Suprapubic skin (tissue), 4 donors: ENCODE measurements around the gene VMO1. TPM values are rescaled to one million over a fixed set of nuclear protein-coding genes. Genes with fewer than 3 reads are reported as not detected.

Experiments used
- DNase-seq, 2 donors: peaks; one replicate each; pipeline ENCODE4 v3.0.0-alpha.2; 2019; ENCODE audit warnings: low spot score in 2 of 2
- H3K27ac ChIP-seq: fragments of 200-600 bp; sonication (generic); one replicate; pipeline ENCODE4 v1.5.1; 2019
- H3K27me3 ChIP-seq: fragments of 200-600 bp; sonication (generic); one replicate; pipeline ENCODE4 v1.5.1; 2019
- H3K36me3 ChIP-seq: fragments of 200-600 bp; sonication (generic); one replicate; pipeline ENCODE4 v1.5.1; 2019
- H3K4me1 ChIP-seq: fragments of 200-600 bp; sonication (generic); one replicate; pipeline ENCODE4 v1.5.1; 2019
- H3K4me3 ChIP-seq: fragments of 200-600 bp; sonication (generic); one replicate; pipeline ENCODE4 v1.5.1; 2019; ENCODE audit warnings: mild to moderate bottlenecking
- H3K9me3 ChIP-seq: fragments of 200-600 bp; sonication (generic); one replicate; pipeline ENCODE4 v1.5.1; 2019
- EP300 ChIP-seq: sonication (generic); formaldehyde crosslinking; IDR thresholded peaks from one replicate; pipeline ENCODE4 v1.6.1; 2017; ENCODE audit warnings: antibody characterized with exemption
- POLR2A ChIP-seq, 2 donors: fragments of 450-650 bp; IDR thresholded peaks; one replicate each; pipeline ENCODE4 v1.6.1; 2017; ENCODE audit warnings: antibody characterized with exemption in 2 of 2, mild to moderate bottlenecking in 2 of 2, moderate library complexity in 2 of 2
- POLR2AphosphoS5 ChIP-seq, 3 donors: sonication (generic); formaldehyde crosslinking; IDR thresholded peaks; one replicate each; pipeline ENCODE4 v1.6.1; 2017; ENCODE audit warnings: antibody characterized with exemption in 3 of 3
- WGBS: methylation state at CpG from one replicate; pipeline ENCODE4 v1.1.5; 2018; 5-methylcytosine and 5-hydroxymethylcytosine counted together
- total RNA-seq, 4 donors: library from RNA; depleted of rRNA; stranded (reverse); fragments of >200 nt; gene quantifications; one replicate each; pipeline ENCODE4 v1.1.0, GENCODE V29; 2016
- TF ChIP-seq, protein P1 (sequence below), 2 donors: fragments of 200-600 bp in 1 of 2; fragments of 450-650 bp in 1 of 2; sonication (generic) in 1 of 2; IDR thresholded peaks; one replicate each; pipeline ENCODE4 v1.5.1; 2016 to 2019; ENCODE audit warnings: antibody characterized with exemption in 2 of 2, mild to moderate bottlenecking in 1 of 2, moderate library complexity in 1 of 2

The VMO1 gene
- total RNA-seq, 4 donors from 2014 or later: 1.4 to 1.5 TPM; not detected in 2

DNA sequence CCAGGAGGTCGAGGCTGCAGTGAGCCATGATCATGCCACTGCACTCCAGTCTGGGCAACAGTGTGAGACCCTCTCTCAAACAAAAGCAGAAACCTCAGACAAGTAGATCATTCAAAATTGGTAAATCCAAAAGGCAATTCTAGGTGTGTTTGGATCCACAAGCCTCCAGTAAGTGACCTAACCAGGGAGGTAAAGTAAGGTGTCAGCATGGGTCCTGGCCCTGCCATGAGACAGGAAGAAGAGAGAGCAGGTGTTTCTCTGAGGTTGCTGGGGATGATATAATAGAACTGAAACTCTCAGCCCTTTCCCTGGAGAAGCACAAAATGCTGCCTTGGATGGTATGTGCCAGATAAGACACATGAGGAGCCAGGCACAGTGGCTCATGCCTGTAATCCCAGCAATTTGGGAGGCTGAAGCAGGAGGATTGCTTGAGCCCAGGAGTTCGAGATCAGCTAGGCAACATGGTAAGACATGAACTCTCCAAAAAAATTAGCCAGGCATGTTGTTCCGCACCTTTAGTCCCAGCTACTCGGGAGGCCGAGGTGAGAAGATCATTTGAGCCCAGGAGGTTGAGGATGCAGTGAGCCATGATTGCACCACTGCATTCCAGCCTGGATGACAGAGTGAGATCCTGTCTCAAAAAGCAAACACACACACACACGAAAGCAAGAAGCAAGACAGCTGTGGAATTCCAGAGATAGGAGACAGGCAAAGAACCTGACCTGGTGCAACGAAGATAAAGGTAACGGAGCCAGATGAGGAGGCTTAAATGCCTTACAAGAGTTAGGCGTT, 8.0 kb downstream of the VMO1 start:
- no peak for DNase-seq
- H3K27me3 ChIP-seq: peaks cover 15% of the 10 kb centered on the region
- WGBS: 78% methylated on average over 9 of the region's 9 CpGs

DNA sequence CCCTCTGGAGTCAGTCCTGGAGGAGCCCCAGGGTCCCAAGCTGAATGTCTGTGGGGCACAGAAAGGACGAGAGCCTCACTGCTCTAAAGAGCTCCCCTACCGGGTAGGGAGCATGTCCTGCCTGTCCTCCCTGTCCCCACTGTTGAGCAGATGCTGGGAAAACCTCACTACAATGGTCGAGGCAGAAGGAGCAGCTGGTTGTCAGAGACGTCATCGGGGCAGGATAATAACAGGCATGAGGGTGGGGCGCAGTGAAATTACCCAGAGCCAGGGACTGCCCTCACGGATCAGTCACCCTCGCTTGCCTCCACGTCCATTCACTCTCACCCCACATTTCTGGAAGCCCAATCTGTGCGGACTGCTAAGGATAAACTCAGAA, 13.9 kb downstream of the VMO1 start:
- Histone ChIP-seq H3K27me3 (peaks cover 7% of the 10 kb centered on the region), H3K36me3 (no peaks in the 10 kb centered on the region), H3K4me3 (no peak overlapping the region), H3K9me3 (no peaks in the 10 kb centered on the region), H3K4me1 (peaks cover 5% of the 10 kb centered on the region), H3K27ac (no peak overlapping the region)
- TF ChIP-seq POLR2AphosphoS5 (IDR thresholded peaks at IDR 0.05): no peak
- TF ChIP-seq POLR2A (IDR thresholded peaks at IDR 0.05): no peak
- TF ChIP-seq, protein P1, sequence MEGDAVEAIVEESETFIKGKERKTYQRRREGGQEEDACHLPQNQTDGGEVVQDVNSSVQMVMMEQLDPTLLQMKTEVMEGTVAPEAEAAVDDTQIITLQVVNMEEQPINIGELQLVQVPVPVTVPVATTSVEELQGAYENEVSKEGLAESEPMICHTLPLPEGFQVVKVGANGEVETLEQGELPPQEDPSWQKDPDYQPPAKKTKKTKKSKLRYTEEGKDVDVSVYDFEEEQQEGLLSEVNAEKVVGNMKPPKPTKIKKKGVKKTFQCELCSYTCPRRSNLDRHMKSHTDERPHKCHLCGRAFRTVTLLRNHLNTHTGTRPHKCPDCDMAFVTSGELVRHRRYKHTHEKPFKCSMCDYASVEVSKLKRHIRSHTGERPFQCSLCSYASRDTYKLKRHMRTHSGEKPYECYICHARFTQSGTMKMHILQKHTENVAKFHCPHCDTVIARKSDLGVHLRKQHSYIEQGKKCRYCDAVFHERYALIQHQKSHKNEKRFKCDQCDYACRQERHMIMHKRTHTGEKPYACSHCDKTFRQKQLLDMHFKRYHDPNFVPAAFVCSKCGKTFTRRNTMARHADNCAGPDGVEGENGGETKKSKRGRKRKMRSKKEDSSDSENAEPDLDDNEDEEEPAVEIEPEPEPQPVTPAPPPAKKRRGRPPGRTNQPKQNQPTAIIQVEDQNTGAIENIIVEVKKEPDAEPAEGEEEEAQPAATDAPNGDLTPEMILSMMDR (IDR thresholded peaks at IDR 0.05): no peak
- no peak for TF ChIP-seq EP300
- WGBS: 70% methylated on average over 10 of the region's 10 CpGs
- DNase-seq: no peak

More for the DNA sequence above, 8.0 kb downstream of the VMO1 start:
- Histone ChIP-seq H3K4me3 (no peak overlapping the region), H3K27ac (no peak overlapping the region), H3K4me1 (no peaks in the 10 kb centered on the region), H3K36me3 (no peaks in the 10 kb centered on the region), H3K9me3 (no peaks in the 10 kb centered on the region)
- TF ChIP-seq EP300 (no peak), POLR2AphosphoS5 (IDR thresholded peaks at IDR 0.05) (no peak), POLR2A (IDR thresholded peaks at IDR 0.05) (no peak)
- TF ChIP-seq, protein P1 (IDR thresholded peaks at IDR 0.05): no peak

DNA sequence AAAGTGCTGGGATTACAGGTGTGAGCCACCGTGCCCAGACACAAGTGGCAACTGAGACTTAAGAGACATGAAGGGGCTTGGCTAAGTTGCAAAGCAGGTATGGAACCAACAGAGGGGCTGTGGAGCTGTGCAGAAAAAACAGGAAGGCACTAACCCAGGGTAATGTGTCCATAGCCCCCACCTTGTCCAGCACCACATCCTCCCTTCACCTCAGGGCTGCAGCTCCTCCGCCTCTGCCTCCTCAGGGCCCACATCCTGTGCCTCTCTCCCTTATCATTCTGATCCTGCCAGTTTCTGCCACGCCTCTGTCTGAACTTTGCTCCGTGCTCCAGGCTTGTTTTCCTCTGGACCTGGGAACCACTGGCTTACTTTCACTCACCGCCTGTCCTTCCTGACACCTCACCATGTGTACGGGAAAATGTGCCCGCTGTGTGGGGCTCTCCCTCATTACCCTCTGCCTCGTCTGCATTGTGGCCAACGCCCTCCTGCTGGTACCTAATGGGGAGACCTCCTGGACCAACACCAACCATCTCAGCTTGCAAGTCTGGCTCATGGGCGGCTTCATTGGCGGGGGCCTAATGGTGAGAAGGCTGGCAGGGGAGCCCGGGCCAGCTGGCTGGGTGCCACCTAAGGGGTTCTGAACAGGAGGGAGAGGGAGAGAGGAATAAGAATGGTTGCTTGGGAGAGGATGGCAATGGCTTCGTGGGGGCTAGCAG, 14.5 kb downstream of the VMO1 start, which contains the start of gene TM4SF5:
Gene TM4SF5 (plus strand): TSS at position 368 of the 716 bp plus-strand sequence. CDS start 37 bp downstream, at position 405.
- TF ChIP-seq, protein P1 (IDR thresholded peaks at IDR 0.05): no peak
- no peak for TF ChIP-seq POLR2A (IDR thresholded peaks at IDR 0.05)
- TF ChIP-seq POLR2AphosphoS5 (IDR thresholded peaks at IDR 0.05): no peak
- no peak for TF ChIP-seq EP300
- DNase-seq: no peak
- peaks cover 5% of the 10 kb centered on the region for H3K4me1 ChIP-seq
- no peak within 1 kb of the TSS for H3K27ac ChIP-seq
- H3K27me3 ChIP-seq: peaks cover 7% of the 10 kb centered on the region
- no peaks in the 10 kb centered on the region for H3K36me3 ChIP-seq
- no peak within 1 kb of the TSS for H3K4me3 ChIP-seq
- no peaks in the 10 kb centered on the region for H3K9me3 ChIP-seq
- WGBS: 42% methylated on average over 13 of the region's 13 CpGs

DNA sequence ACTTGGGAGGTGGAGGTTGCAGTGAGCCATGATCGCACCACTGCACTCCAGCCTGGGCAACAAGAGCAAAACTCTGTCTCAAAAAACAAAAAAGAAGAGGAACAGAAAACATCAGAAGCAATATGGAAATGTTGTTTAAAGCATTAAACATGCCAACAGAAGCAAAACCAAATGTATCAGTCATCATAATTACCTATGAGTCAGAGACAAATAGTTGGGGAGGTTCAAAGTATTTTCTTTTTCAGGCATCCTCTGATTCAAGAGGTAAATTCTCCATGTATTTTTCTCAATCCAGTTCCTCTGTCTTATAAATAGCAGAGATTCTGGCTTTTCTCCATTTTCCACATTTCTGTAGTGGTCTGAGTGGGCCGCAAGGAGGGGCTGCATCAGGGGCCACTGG, 16.5 kb downstream of the VMO1 start:
- Histone ChIP-seq H3K4me1 (peaks cover 5% of the 10 kb centered on the region), H3K9me3 (no peaks in the 10 kb centered on the region), H3K36me3 (no peaks in the 10 kb centered on the region), H3K27ac (no peak overlapping the region), H3K4me3 (no peak overlapping the region), H3K27me3 (peaks cover 7% of the 10 kb centered on the region)
- no peak for TF ChIP-seq EP300
- TF ChIP-seq POLR2AphosphoS5 (IDR thresholded peaks at IDR 0.05): no peak
- TF ChIP-seq, protein P1 (IDR thresholded peaks at IDR 0.05): no peak
- no peak for TF ChIP-seq POLR2A (IDR thresholded peaks at IDR 0.05)
- no peak for DNase-seq
- 94% methylated on average over 2 of the region's 2 CpGs for WGBS

DNA sequence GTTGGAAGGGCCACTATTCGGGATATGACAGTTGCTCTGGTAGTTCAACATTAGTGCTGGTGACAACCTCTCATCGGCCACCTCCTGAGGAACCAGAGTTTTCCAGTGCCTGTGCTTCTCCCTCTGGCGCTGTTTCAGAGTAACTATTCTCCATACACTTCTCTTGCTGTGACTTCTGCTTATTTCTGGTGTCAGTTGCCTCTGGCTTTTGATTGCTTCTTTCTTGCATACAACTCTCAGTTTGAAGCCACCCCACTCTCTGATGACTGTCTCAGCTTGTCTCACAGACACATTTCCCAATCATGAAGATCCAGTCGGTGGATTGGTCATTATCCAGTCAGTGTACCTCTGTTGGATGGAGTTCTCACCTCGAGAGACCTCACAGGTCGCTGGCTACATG, 17.9 kb downstream of the VMO1 start:
- Histone ChIP-seq H3K9me3 (no peaks in the 10 kb centered on the region), H3K4me1 (peaks cover 5% of the 10 kb centered on the region), H3K27me3 (peaks cover 7% of the 10 kb centered on the region), H3K4me3 (no peak overlapping the region), H3K27ac (no peak overlapping the region), H3K36me3 (no peaks in the 10 kb centered on the region)
- 80% methylated on average over 6 of the region's 6 CpGs for WGBS
- TF ChIP-seq EP300 (no peak), POLR2A (IDR thresholded peaks at IDR 0.05) (no peak), POLR2AphosphoS5 (IDR thresholded peaks at IDR 0.05) (no peak)
- TF ChIP-seq, protein P1 (IDR thresholded peaks at IDR 0.05): no peak
- DNase-seq: no peak
